ENCODE measurements around the gene STRAP. TPM values are rescaled to one million over a fixed set of nuclear protein-coding genes. Genes with fewer than 3 reads are reported as not detected.

The STRAP gene
- total and polyA plus RNA-seq, 9 of the 15 experiments (the other 6 are each of a cell fraction or from before 2014, with no cell fraction given), result 58.5 to 134 (median 89.5) TPM

DNA sequence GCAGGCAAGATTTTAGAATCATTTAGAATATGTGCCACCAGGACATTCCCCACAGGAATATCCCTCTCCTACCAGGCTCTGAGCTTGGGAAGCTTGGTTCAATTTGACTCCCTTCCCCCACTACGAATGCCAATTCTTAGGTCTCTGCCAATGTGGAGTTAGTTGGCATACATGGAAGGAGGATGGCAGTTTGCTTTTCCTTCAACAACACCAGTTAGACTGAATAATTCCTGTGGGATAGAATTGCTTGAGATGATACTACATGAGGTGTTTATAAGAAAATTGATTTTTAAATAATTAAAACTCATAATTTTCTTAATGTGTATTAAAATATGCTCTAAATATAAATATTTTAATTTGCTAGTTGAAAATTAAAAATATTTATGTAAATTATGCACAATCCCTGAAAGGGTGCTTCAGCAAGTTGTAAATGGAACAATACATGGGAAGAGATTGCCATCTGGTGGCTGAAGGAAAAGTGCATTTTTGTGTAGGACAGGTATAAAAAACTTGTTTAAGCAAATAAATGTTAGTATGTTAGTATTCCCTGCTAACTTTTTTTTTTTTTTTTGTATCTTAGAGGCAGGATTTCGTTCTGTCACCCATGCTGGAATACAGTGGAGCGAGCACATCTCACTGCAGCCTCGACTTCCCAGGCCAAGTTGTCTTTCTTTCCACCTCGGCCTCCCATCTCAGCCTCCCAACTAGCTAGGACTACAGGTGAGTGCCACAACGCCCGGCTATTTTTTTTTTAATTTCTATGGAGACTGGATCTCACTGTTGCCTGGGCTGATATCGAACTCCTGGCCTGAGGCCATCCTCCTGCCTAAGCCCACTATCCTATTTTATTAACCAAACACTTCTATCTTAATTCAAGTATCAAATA lies 25.8 kb upstream of the STRAP start (continued):
- TF ChIP-seq REST (IDR thresholded peaks at IDR 0.05; ENCODE audit: borderline replicate concordance) (peak; percentile 43; the same call in 1 of the 2 replicates), REST (CRISPR knock-in tag; IDR thresholded peaks at IDR 0.05; ENCODE audit: low read depth) (no peak), RAD51 (IDR thresholded peaks at IDR 0.05; ENCODE audit: borderline replicate concordance, low read depth) (no peak), SMC3 (conservative IDR thresholded peaks at IDR 0.05; ENCODE audit: insufficient read depth, low read depth, low read length) (0 out of 2 replicates have a peak, but pooled peaks have one; percentile 23), SNRNP70 (optimal IDR thresholded peaks at IDR 0.05; ENCODE audit: low read depth, low read length) (no peak), CBX1 (IDR thresholded peaks at IDR 0.05; ENCODE audit: low read depth) (no peak)
- TF ChIP-seq, protein P1, sequence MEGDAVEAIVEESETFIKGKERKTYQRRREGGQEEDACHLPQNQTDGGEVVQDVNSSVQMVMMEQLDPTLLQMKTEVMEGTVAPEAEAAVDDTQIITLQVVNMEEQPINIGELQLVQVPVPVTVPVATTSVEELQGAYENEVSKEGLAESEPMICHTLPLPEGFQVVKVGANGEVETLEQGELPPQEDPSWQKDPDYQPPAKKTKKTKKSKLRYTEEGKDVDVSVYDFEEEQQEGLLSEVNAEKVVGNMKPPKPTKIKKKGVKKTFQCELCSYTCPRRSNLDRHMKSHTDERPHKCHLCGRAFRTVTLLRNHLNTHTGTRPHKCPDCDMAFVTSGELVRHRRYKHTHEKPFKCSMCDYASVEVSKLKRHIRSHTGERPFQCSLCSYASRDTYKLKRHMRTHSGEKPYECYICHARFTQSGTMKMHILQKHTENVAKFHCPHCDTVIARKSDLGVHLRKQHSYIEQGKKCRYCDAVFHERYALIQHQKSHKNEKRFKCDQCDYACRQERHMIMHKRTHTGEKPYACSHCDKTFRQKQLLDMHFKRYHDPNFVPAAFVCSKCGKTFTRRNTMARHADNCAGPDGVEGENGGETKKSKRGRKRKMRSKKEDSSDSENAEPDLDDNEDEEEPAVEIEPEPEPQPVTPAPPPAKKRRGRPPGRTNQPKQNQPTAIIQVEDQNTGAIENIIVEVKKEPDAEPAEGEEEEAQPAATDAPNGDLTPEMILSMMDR (IDR thresholded peaks at IDR 0.05 in 2 of 3, conservative IDR thresholded peaks at IDR 0.05 in 1 of 3; ENCODE audit: insufficient read depth in 2 of 3, low read depth in 1 of 3, low read length in 3 of 3), result peak; percentile 39 to 71 (median 44); a peak in 4 of 6 replicates
